Stimulated activated CD8-positive, alpha-beta memory T cell treated with anti-CD3 and anti-CD28 coated beads, Interleukin-4, amount 100 ng/mL, for 4 hours (primary cell): ENCODE measurements around the gene NDUFB1.

Experiments used
- DNase-seq, 2 donors: peaks; one replicate each; pipeline ENCODE4 v3.0.0-alpha.2; 2020; ENCODE audit warnings: low read depth in 2 of 2, low spot score in 1 of 2

NDUFB1 gene

DNA sequence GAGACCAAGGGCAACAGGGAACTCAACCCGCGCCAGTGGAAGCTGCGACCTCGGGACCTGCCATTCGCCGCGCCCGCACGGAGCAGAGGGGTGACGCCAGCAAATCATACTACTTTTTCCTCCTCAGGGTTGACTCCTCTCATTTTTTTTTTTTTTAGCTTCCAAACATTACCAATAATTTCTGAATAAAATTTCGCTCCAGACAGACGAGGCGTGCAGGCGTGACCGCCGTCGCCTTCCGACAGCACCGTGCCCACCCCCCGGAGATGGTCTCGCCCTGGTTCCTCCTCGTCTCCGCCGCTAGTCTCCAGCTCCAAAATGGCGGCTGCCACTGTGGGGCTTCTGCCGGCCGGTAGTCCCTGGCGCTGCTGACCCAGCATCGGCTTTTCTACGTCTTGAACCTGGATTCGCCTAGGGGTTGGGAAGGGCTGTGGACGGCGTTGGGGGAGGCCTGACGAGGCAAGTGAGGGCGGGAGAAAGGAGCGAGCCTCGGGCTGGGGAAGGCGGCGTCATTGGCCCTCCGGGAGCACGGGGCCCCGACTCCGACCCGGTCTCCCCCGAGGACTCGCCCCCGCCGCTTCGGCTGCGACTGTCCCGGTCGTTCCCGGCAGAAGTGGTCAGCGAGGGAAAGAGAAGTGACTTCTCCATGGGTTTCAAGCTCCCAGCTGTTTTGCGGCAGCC is at the start of gene NDUFB1, which contains the start of gene CPSF2:
Gene NDUFB1 (minus strand): TSS at position 37 of the 681 bp plus-strand sequence. CDS start 4,069 bp downstream, outside the sequence.
Gene CPSF2 (plus strand): TSS at position 300 of the 681 bp plus-strand sequence. CDS start 9,016 bp downstream, outside the sequence.
- peak; percentile 61 to 64 for DNase-seq

- DNase-seq = no peak
These were observed 43.5 kb upstream of the NDUFB1 start for GRCh38 chr14:92164958-92165357.

DNA sequence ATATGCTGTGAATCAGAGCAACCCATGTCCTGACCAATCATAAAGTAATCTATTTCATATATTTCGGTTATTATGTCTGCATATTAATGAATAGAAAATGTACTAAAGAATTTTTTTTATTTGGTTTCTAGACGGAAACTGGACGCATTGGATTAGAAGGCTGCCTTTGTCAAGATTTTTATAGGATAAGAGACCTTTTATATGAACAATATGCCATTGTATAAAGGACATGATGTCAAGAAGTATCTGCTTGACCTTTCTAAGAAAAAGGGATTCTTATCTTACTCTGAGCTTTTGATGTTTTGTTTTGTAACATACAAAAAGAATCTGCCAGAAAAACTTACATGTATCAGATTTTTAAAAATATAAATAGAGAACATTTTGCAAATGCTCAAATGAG is 40.0 kb upstream of the NDUFB1 start:
- no peak for DNase-seq

- DNase-seq = no peak
These were observed 39.1 kb upstream of the NDUFB1 start for GRCh38 chr14:92160619-92161018.

DNA sequence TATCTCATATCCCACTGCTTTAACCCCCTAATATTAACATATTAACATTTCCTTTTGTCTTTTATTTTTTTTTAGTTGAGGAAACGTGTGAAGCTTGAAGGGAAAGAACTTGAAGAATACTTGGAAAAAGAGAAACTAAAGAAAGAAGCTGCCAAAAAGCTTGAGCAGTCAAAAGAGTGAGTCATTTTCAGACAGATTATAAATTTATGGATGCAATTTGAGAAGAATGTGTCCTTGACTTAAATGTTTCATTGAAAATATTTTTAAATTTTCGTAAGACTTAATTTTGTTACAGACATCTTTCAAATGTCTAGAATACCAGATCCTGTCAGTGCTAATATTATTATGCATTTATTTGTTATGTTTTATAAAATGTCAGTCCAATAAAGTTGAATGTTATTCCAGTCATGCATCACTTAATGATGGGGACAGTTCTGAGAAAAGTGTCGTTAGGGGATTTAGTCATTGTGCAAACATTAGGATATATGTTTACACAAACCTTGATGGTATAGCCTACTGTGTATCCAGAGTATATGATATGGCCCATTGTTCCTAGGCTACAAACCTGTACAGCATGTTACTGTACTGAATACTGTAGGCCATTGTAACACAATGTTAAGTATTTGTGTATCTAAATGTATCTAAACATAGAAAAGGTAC is 32.9 kb upstream of the NDUFB1 start:
- DNase-seq = no peak

DNA sequence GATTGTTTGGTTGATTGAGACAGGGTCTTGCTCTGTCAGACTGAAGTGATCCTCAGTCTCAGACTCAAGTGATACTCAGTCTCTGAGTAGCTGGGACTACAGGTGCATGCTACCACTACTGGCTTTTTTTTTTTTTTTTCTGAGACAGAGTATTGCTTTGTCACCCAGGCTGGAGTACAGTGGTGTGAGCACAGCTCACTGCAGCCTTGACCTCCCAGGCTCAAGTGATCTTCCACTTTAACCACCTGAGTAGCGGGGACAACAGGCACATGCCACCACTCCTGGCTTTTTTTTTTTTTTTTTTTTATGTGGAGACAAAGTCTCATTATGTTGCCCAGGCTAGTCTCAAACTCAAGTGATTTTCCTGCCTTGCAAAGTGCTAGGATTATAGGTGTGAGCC is 32.1 kb upstream of the NDUFB1 start:
- DNase-seq = no peak

- DNase-seq = no peak
These were observed 23.2 kb upstream of the NDUFB1 start for GRCh38 chr14:92144708-92145107.

DNA sequence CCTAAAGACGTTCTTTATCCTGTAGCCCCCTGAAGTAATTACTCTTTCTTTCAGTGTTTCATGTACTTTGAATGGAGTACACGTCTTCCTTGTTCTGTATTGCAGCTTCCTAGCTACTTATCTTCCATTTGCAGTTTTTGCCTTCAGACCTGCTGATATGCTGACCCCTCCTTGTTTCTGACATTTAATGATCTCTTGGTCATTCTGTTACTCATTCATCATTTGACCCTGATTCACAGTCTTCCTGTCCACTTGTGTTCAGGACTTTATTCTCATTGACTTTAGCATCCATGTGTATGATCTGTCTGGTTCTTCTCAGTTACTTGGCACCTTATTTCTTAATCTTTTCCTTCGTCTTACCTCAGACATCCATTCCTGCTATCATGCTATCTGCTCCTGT is 22.5 kb upstream of the NDUFB1 start:
- DNase-seq = no peak

- no peak for DNase-seq
These were observed 21.8 kb upstream of the NDUFB1 start for GRCh38 chr14:92143309-92143708.

- DNase-seq = no peak
These were observed 13.8 kb upstream of the NDUFB1 start for GRCh38 chr14:92135269-92135668.

DNA sequence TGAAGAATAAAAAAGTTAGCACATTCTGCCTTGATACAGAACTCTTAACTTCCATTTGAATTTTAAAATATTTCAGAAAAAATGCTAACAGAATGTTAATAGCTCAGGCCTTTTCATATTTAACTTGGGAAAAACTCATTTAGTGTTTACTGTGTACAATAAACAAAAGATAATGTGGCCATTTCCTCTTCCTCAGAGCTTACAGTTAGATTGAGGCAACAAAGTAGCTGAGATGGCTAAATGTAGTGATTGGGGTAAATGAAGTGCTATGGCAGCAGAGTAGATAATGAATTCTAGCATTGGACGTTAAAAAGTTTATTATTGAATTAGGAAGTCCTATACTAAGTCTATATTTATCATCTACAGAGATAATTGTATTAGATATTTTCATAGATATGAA is 12.9 kb upstream of the NDUFB1 start:
- DNase-seq = no peak

- no peak for DNase-seq
These were observed 1.3 kb upstream of the NDUFB1 start for GRCh38 chr14:92122761-92123160.

DNA sequence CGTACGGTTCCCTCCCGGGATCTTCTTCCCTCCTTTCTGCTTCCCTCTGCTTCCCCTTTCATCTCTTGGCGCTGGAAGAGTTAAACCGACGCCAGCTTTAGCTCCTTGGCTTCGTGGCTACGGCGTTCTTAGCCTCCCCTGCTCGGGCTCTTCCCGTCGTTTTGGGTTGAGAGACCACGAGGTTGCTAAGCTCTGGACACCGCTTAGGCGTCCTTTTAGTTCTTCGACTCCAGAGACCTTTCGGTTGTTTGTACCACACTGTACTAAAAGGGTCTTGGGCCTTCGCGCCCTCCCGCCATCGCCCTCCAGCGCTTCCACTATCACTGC is 808 bp upstream of the NDUFB1 start:
- no peak for DNase-seq

- no peak for DNase-seq
These were observed 268 bp downstream of the NDUFB1 start for GRCh38 chr14:92121207-92121669.

DNA sequence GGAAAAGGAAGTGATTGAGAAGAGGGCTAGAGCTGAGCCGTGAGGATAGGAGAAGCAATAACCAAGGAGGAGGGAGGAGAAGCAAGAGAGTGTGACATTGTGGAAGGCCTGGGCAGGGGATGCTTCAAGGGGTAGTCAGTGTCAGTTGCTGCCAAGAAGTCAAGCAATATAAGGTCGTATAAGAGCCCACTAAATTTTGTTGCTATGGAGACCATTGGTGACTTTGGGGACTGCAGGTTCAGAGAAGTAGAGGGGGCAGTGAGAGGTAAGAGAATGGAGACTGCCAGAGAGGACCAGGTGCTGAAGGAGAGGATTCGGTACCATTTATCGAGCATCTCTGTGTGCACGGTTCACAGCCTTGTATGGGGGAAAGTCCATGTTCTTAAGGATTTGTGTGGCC is 12.0 kb downstream of the NDUFB1 start:
- DNase-seq = no peak

DNA sequence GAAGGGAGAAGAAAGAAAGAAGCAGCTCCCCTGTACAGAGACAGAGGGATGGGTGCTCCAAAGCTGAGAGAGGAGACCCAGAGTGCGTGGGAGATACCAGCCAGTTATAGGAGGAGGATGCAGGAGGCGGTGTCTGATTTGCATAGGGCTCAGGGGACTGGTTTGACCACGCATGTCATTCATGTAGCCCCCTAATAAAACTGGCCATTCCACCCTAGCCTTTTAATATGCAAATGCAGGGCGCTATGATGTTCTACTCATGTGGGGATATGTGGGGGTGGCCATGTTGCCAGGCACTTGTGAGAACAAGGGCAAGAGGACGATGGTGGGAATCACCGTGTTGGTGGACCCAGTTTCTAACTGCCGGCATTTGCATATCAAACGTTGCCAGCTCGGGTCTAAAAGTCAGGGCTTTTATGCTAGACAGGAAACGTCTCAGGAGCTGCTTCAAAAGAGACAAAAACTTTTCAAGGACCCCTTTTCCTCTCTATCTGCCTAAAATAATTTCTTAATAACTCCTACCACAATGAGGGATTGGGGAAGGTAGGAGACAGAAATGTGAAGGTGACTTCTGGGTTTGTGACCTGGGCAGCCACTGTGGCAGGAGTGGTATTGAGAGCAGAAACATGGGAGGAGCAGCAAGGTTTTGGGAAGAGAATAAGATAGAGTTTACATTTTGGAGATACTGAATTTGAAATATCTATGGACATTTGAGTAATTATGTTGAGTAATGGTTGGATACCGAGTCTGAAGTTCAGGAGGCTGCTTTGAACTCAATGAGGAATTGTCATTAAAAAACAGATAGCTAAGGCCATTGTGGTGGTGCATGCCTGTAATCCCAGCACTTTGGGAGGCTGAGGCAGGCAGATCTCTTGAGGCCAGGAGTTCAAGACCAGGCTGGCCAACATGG is 12.9 kb downstream of the NDUFB1 start:
- no peak for DNase-seq

- peak; percentile 89 to 94 for DNase-seq
These were observed 15.2 kb downstream of the NDUFB1 start, which contains the start of gene ATXN3 for GRCh38 chr14:92106143-92106926. TSS of gene ATXN3 (minus strand) at chr14:92106582. CDS start at chr14:92106552, 30 bp downstream.

- DNase-seq = no peak
These were observed 15.7 kb downstream of the NDUFB1 start for GRCh38 chr14:92105893-92106142.

DNA sequence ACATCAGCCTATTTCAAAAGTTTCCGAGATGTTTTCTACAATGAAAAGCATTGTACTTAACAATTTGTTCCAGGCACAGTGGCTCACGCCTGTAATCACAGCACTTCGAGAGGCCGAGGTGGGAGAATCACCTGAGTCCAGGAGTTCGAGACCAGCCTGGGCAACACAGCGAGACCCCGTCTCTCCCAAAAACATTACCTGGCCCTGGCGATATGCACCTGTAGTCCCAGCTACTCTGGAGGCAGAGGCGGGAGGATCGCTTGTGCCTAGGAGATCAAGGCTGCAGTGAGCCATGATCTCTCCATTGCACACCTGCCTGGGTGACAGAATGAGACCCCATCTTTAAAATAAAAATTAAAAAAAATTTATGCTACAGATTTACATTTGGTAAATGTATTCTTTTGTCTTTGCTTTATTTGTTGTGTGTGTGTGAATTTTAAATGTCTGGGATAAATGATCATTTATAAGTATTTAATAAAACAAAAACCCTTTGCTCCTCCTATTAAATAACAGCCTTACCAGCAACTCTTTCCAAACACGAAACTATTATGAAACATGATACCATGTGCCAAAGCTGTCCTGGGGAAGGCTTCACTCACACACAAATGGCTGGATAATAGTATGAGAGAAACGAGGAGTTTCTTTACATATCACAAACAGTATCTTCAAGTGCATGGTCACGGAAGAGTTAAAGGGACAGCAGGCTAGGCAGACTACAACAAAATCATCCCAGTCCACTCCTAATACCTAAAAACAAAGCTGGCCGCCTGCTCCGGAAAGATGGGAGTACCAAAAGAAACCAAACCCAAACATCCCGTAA is 16.2 kb downstream of the NDUFB1 start:
- DNase-seq = no peak

GRCh38 chr14:92103363-92103989 is 18.0 kb downstream of the NDUFB1 start:
- no peak for DNase-seq
